ENCODE results near the gene PPP2R2B.

The PPP2R2B gene

GRCh38 chr5:146888351-146888978, 9.9 kb upstream of the PPP2R2B start:
- no peak for DNase-seq (ENCODE audit: low spot score)

- no peak for DNase-seq (ENCODE audit: low spot score)
These were observed 5.6 kb upstream of the PPP2R2B start for GRCh38 chr5:146884066-146884626.

DNA sequence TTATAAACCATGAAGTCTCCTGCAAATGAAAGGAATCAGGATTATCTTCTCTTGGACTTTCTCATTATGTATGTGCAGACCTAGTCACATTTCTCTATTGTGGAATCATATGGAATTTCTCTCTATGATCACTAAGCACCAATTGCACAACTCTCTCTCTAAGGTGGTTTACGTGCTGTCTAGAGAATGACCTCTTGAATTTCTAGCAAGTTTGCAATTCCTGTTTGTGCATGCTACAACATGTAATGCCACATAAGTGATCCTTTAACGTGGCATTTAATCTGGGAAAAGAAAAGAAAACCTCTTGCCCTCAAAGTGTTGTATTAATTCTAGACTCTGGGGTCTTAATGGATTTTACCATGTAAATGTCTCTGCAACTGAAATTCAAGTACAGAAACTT, 5.0 kb upstream of the PPP2R2B start:
- DNase-seq (ENCODE audit: low spot score) = no peak

- no peak for DNase-seq (ENCODE audit: low spot score)
These were observed 2.4 kb upstream of the PPP2R2B start for GRCh38 chr5:146880966-146881365.

GRCh38 chr5:146877783-146878475, 628 bp downstream of the PPP2R2B start:
- DNase-seq (ENCODE audit: low spot score) = no peak

DNA sequence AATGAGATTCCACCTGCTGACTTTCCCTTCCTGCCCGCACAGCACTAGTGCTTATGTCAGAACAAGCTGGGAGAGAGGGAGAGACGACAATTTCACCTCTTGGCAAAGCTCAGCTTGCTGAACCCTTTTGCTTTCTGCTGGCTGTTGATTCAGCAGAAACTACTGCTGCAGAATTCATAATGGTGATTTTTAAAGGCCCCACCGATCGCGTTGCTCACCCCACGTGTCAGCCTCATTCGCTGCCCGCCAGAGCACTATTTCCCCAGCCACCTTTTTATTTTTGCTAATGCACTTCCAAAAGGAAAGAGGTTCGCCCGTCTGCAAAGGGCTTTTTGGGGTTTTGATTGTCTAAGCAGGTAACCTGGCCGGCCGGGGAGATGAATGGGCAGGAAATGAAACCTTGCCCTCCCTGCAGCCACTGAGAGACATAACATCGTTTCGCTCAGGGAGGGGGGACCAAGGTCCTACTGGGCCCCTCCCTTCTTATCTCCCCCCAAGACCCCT, 1.3 kb downstream of the PPP2R2B start:
- DNase-seq (ENCODE audit: low spot score) = peak; percentile 58

DNA sequence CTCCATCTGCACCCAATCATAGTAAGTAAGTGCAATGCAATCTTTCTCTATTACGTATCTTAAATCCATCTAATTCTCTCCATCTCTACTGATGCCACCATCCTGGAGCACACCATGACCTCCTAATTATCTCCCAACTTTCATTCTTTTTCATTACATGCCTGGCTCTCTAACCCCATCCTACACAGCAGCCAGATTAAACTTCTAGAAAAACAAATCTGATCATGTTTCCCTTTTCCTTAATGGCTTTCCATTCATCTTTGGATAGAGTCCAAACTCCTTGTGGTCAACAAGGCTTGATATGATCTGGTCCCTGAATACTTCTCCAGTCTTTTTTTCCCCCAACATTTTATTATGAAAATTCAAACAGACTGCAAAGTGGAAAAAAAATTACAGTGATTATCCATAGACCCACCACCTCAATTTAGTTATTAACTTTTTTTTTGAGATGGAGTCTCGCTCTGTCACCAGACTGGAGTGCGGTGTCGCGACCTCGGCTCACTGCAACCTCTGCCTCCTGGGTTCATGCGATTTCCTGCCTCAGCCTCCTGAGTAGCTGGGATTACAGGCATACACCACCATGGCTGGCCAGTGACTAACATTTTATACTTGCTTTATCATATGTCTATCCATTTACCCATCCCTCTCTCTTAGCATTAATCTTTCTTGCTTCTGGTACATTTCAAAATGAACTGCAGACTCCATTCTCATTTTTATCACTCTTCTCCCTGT, 5.2 kb downstream of the PPP2R2B start:
- DNase-seq (ENCODE audit: low spot score) = no peak

- DNase-seq (ENCODE audit: low spot score) = no peak
These were observed 6.4 kb downstream of the PPP2R2B start for GRCh38 chr5:146872188-146872587.

DNA sequence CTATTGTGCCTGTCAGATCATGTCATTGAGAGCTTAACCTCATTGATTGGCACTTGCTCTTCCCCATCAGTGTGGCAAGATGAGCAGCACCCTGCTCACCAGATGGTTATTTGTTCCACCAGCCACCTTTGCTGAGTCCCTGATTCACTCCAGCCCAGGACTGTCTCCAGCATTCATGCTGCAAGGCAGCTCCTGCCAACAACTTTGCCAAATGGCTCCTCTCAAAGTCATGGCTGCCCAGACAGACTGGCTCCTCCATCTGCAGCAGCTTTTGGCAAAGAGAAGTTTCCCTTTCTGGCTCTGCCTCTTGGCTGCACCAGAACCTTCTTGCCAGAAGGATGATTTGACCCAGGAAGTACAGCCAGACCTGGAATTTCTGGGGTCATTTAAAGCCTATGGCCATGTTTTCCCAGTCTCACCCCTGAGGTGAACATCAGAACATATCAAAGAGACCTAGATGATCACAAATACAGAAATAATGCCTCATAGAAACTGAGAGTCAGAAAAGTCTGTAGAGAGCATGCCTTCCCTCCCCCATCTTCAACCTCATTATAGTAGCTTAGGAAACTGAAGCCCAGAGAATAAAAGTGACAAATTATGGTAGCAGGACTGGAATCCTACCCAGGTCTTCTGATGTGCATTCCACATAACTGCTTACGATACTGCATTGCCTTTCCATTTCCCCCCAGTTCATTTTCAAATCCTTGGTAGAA, 10.4 kb downstream of the PPP2R2B start:
- DNase-seq (ENCODE audit: low spot score) = no peak

DNA sequence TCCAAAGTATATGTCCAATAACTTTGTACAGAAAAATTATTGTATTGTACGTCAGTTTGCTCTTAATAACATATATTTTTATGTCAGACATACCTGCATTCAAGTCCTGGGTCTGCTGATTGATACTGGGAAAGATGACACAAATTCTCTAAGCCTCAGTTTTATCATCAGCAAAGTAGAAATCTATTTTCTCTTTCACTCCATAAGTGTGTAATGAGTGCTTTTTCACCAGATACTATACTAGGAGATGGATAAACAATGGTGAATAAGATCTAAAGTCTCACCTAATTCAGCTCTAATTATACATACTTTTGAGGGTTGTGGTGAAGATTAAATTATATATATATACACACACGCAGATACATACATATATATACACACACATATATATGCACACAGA, 12.3 kb downstream of the PPP2R2B start:
- DNase-seq (ENCODE audit: low spot score) = no peak

GRCh38 chr5:146862641-146863040, 15.9 kb downstream of the PPP2R2B start:
- DNase-seq (ENCODE audit: low spot score) = no peak

- no peak for DNase-seq (ENCODE audit: low spot score)
These were observed 18.2 kb downstream of the PPP2R2B start for GRCh38 chr5:146860213-146860893.

DNA sequence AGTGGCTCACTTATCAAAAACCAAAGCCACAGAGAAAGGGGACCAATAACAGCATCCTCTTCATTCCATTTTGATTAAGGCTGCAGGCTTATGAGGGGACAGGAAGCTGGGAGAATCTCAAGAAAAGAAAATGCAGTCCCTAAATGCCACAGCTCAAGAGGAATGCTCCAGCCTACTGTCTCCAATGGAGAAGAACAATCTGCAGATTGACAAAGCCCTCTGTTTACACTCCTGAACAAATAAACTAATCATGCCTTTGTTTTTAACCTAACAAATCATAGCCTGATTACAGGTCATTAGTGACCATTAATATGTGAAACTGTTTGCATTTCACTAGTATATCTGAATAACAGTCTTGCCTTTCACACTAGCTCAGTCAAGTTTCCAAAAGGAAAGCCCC, 26.5 kb downstream of the PPP2R2B start:
- DNase-seq (ENCODE audit: low spot score) = no peak

DNA sequence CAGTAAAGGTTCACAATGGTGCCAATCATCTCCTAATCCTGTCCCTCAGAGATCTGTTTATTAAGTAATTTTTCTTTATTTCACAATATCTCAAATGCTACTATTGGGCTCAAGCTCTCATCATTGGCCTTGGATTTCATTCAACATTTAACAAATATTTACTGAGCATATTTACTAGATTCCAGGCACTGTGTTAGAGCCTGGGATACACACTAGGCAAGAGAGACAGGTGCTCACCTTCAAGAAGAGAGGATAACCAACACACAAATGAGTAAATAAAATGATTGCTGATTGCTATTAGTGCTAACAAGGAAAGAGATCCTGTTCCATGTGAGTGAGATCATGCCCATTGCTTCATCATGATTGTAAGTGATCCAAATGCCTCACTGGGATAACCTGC, 27.4 kb downstream of the PPP2R2B start:
- DNase-seq (ENCODE audit: low spot score) = no peak

DNA sequence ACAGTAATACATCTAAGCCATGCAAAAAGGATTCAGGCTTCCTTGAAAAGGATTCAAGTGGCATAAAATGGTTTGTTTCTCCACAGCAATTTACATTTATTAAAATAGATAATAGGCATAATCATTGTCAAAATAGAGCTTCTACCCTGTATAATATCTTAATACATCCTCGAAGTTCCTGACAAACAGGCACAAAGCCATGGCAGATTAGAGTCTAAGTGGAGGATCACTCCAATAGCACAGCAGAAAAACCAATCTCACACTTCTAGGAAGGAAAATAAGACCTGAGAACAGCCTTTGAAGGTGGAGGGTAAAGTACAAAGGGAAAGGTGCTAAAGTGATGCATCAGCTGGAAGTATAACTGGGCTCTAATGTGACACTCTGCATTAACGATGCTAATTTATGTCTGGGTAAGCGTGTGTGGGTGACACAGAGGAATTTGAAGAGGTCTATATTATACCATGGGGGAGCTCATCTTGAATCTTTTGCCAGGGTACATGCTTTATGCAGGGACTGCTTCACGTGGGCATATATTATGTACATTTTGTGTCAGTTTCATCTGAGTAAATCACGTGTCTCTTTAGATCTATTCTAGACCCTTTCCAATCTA, 28.8 kb downstream of the PPP2R2B start:
- no peak for DNase-seq (ENCODE audit: low spot score)

DNA sequence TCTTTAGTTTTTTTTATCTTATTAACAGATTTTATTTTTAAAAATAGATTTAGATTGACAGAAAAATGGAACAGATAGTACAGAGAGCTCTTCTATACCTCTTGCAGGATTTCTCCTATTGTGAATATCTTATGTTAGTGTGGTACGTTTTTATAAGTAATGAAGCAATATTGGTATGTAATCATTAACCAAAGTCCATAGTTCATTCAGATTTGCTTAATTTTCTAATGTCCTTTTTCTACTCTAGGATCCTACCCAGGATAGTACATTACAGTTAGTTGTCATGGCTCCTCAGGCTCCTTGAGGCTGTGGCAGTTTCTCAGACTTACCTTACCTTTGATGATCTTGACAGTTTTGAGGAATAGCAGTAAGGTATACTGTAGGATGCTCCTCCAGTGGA, 30.4 kb downstream of the PPP2R2B start:
- DNase-seq (ENCODE audit: low spot score) = no peak

DNA sequence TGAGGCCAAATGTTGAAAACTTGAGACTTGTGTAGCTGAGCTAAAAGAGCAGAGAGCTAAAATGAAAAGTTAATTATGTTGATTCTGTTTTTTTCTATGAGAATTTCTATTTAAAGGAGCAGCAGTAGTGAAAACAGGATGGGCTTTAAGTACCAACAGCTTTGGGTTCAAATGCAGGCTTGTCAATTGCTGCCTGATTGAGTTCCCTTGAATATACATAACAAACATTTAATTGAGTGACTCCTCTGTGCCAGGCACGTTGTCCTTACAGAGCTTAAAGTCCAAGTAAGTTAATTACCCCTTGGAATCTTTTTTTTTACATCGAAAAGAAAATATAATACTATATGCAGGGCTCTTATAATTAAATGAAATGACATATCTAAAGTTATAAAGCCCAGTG, 38.5 kb downstream of the PPP2R2B start:
- no peak for DNase-seq (ENCODE audit: low spot score)

GRCh38 chr5:146836226-146836842, 42.2 kb downstream of the PPP2R2B start:
- DNase-seq (ENCODE audit: low spot score) = no peak

DNA sequence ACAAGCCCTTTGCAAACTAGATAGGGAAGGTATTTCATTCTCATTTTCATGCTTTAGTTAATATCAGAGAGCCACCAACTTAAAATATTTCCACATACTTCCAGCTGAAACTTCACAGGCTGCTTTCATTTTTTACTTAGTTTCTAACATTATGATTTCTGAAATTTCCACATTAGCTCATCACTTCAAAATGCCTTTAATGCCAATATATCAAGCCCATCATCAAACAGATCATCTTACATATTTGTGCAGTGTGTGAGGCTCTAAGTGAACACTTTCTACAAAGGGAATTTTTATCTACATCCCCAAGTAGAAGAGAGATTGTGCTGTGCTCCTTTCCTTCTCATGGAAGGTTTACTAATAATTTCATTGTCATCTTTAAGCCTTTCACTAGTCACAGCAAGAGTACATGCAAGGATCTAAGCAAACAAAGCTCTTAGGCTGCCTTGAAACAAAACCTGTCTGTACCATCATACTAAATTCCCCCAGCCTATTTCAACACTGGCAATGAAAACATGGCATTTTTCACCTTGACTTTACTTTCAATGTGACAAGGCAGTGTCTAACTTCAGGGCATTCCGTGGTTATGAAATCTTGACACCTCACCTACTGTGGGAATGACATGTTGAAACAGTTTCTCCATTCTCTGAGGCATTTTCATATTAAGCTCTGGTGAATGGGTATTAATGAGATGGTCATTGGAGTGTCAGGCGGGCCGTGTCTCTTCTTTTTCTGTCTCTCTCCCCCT, 45.4 kb downstream of the PPP2R2B start:
- DNase-seq (ENCODE audit: low spot score) = no peak

DNA sequence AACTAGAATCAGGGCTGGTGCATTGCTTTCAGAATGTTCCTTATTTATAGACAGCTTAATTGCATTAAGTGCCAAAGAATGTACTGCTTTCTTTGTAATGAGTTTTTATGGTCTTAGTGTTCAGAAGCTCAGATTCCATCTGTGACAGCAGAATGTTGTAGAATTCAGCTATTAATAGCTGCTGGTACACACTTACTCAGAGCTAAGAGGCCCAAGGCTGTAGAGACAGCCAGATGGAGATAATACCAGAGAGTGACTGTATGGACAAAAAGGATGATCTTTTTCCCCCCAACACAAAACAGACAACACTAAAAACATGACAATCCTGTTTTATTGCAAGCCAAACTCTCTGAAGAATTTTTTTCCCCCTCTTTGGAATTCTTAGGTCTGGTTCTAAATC, 50.2 kb downstream of the PPP2R2B start:
- no peak for DNase-seq (ENCODE audit: low spot score)

Measured in globus pallidus (tissue), 1 donor.